GM21367 (cell line): Measurements from ENCODE around the gene KRTAP10-3.
"Not testable (repeated sequence)": the region's sequence is repeated elsewhere in the genome, so short reads cannot be mapped to it uniquely, and the experiment has no call there.

Experiments
- ATAC-seq: cut with Tn5 transposase; IDR thresholded peaks from one replicate; pipeline ENCODE4 v1.9.1; 2021; ENCODE audit not compliant: unreplicated experiment

KRTAP10-3 gene

GRCh38 chr21:44572959-44573583, 14.5 kb upstream of the KRTAP10-3 start:
- no peak for ATAC-seq

GRCh38 chr21:44571844-44572782, 13.5 kb upstream of the KRTAP10-3 start:
- ATAC-seq, result no peak

GRCh38 chr21:44571296-44571695, 12.7 kb upstream of the KRTAP10-3 start:
- ATAC-seq, result no peak

DNA sequence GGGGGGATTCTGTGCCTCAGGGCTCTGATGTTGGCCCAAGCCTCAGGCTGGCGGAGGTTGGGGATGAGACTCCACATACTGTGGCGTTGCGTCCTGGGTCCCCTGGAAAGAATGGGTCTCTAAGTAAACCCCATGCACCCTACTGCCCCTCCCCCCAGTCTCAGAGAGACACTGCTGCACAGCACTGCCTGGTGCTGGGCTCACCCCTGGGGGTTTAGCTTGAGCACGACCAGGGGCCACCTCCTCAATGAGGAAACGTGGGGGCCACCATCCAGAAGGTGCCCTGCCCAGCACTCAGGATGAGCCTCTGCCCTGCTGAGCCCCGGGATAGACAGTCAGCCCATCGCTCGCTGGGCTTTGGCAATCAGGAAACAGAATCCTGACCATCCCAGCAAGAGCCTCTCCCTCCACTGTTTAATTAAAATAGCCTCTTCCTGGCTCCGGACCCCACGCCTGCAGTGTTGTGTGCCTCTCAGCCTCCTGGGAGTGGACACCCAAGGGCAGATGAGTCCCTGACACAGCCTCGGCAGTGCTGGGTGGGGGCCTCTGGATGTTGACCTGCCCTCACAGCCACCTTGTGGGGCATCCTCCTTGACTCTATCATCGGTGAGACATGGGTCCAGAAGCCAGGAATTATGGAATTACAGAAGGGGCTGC, 11.4 kb upstream of the KRTAP10-3 start:
- no peak for ATAC-seq

DNA sequence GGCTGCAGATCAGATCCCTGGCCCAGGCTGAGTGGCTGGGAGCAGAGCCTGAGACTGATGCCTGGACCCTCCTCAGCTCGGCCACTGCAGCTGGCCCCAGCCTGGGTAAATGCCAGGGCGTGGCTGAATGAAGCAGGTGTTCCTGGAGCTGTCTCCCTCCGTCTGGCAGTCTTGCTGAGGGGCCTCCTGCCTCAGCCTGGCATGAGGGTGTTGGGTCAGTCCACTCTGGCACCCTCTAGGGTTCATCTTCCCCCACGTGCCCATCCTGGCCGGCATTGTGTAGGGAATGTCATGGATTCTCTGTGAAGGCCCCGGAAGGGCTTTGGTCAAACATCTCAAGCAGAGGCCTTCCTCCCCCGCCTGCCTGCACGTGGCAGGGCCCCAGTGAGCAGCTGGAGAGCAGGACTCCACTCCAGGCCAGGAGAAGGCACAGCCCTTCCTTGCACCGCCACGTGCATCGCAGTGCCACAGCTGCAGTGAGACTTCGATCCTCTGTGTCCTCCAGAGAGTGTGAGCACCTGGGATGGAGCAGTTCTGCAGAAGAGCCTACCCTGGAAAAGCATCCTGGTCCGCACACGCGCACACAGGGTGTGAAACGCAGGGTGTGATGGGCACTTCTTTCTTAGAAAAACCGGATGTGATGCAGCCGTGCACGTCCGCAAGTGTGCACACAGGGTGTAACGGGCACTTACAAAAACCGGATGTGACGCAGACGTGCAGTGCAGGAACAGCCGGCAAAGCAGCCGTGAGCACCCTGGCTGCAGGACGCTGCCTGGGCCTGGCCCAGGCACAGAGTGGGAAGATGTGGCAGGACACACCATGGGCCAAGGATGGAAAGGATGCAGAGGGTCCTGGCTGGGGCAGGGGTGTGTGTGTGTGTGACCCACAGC, 10.3 kb upstream of the KRTAP10-3 start:
- no peak for ATAC-seq

DNA sequence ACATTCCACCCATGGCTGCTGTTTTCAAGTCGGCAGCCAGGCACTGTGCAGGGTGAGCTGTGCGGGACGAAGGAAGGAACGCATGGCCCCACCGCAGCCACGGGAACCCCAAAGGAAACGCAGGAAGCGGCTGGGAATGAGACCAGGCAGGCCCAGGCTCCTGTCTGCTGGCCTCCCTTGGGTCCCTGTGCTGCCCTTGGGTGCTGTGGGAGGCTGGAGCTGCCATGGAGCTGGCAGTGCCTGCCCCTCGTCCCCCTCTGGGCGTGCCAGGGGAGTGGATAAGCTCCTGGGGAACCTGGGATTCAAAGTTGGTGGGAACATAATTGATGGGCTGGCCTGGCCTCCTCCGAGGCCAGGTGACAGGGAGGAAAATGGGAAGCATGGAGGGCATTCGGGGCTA, 9.7 kb upstream of the KRTAP10-3 start:
- no peak for ATAC-seq

DNA sequence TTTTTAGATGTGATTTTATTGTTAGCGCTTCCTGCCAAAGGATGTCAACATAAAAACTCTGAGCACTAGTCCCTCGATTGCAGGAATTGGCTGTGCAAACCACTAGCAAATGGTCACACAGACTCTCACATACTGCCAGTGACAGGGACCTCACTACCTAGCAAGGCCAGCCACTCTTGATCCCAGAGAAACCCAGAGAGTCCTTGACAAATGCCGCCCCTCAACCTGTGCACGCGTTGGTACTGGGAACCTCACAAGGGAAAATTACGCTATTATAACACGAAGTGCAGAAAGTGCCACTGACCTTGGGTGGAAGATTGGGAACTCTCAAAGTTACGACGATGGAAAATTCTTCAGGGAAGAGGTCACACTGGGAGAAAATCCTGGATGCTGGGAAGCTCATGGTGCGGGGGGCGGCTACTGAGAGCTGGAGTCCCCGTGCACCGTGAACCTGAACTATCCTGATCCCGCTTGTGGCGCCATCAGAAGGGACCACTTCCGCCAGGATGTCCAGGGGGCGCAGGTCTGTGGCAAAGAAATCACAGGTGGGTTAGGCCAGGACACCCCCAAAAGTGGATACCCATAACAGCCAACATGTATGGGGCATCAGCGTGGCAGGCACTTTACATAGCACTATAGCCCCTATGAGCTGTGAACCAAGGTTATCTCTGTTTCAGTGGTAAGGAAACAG, 9.0 kb upstream of the KRTAP10-3 start:
- no peak for ATAC-seq

GRCh38 chr21:44566403-44566802, 7.8 kb upstream of the KRTAP10-3 start:
- ATAC-seq, result no peak

- ATAC-seq, result no peak
These were observed 6.4 kb upstream of the KRTAP10-3 start for GRCh38 chr21:44564886-44565598.

DNA sequence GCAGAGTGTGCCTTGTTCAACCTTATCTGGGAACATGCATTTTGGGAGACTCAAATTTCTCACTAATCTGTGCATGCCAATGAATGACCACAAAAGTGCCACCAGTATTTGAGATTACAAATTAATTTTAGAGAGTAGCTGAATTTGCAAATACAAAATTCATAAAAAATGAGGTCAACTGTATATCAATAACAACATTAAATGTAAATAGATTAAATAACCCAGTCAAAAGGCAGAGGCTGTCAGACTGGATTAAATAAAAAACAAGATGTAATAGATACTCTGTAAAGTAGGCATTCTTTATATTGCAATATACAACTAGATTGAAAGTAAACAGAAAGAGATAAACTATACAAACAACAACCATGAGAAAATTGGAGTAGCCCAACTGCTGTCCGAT, 5.5 kb upstream of the KRTAP10-3 start:
- no peak for ATAC-seq

DNA sequence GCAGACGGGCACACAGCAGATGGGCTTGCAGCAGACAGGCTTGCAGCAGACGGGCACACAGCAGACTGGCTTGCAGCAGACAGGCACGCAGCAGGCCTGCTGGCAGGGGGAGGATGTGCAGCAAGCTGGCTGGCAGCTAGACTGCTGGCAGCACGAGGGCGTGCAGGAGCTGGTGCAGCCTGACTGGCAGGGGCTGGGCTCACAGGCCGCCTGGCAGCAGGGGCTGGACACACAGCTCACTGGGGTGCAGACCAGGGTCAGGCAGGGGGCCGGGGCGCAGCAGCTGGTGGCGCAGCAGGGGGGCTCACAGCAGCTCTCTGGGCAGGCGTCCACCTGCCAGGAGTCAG, 293 bp downstream of the KRTAP10-3 start:
- not testable (repeated sequence) for ATAC-seq

DNA sequence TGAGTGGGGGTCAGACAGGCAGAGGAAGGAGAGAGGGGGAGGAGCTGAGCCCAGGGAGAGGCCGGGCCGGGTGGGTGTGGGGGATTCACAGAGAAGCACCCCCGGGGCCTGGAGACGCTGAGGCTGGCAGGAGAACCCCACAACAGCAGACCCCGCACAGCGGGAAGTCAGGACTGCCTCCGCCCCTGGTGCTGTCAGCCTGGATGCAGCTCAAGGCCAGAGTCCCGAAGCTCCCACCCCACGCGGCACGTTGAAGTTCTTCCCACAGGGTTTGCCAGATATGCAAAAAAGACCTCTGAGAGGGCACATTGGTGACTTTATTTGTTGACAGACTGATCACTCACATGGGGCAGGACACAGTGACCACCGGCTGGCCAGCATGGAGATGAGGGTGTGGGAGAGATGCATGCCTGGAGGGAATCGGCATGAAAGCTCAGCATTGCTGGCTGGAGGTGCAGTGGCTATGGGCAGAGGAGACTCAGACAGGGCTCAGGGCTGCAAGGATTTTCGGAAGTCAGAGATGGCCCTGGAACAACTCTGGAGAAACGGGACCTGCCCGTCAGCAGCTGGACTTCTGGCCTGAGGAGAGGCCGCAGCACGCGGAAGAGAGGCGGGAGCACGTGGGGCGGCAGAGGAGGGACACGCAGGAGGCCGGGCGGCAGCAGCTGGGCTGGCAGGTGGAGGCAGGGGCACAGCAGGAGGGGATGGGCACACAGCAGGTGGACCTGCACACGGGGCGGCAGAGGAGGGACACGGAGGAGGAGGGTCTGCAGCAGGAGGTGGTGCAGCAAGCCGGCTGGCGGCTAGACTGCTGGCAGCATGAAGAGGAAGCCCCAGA, 885 bp downstream of the KRTAP10-3 start:
- ATAC-seq, result no peak

- ATAC-seq, result no peak
These were observed 1.7 kb downstream of the KRTAP10-3 start for GRCh38 chr21:44556879-44557278.

DNA sequence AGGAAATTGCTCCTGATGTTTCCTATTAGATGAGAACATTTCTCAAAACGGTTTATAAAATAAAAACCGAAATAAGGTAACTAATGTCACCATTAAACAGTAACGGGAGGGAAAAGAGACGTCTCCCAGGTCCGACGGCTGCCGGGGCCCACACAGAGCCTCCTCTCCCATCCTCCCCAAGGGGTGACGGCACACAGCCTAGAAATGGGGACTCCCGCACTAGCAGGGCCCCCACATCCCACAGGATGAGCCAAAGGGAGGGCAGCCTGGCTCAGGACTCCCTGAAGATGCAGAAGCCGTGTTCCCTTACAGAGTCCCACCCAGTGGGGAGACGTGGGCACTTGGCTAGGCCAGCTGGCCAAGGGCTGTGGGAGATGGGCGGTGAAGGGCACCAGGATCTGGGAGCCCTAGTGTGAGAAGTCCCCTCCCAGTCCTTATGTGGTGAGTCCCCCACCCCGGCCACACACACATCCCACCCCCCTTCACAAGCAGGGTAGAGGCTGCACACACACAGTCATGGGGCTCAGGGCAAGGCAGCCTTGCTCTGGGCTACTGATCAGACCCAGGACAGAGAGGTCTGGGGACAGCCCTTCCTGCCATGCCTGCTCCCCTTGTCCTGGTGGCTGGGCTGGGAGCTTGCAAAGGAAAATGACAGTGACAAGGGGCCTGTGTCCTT, 3.3 kb downstream of the KRTAP10-3 start:
- ATAC-seq, result no peak

GRCh38 chr21:44552681-44553080, 5.9 kb downstream of the KRTAP10-3 start:
- no peak for ATAC-seq

- ATAC-seq, result no peak
These were observed 6.5 kb downstream of the KRTAP10-3 start for GRCh38 chr21:44552136-44552535.

- no peak for ATAC-seq
These were observed 7.1 kb downstream of the KRTAP10-3 start, which contains the start of gene KRTAP10-2 for GRCh38 chr21:44551340-44551961. TSS of gene KRTAP10-2 (minus strand) at chr21:44551505. CDS start at chr21:44551458, 47 bp downstream.

GRCh38 chr21:44550807-44551206, 7.8 kb downstream of the KRTAP10-3 start:
- ATAC-seq, result no peak
